SK-N-DZ (cell line): ENCODE results near the gene SPRYD7.
"Not testable (repeated sequence)": the region's sequence is repeated elsewhere in the genome, so short reads cannot be mapped to it uniquely, and the experiment has no call there.

Source experiments
- DNase-seq: peaks from one replicate; pipeline ENCODE4 v3.0.0-alpha.2; 2015; ENCODE audit warnings: low spot score

Gene SPRYD7

GRCh38 chr13:49933511-49933910 lies 2.6 kb downstream of the SPRYD7 start:
- no peak for DNase-seq

GRCh38 chr13:49932868-49933267 lies 3.3 kb downstream of the SPRYD7 start:
- DNase-seq, result no peak

DNA sequence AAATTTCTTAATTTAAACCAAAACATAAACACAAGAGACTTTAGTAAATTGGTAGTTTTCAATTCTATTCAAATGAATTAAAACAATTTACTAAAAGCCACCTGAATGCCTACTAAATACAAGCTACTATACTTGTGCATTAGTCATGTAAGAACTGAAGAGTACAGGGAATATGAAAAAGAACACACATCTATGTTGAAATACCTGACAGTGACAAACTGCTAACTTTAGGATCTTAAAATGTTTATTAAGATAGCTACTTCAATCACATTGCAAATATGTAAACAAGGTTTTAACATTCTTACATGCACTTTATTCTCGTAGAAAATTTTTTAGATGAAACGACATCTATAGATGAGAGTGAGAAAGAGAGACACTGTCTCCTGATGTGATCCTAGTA lies 4.1 kb downstream of the SPRYD7 start:
- DNase-seq, result no peak

DNA sequence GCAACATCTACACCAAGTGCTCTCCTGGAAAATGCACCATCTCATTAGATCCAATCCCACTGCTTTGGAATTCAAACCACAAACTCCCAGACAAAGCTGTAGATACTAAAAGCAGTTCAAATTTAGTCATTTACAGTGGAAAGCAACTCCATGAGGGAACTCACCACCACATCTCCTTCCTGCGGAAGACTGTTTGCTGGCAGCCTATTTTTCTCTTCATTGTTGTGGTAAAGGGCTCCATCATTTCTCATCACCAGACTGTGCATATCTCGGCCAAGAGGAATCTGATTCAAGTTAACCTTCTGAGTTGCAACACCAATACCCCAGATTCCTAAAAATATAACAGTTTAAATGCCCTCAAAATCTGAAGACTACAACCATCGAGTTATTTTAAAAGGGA lies 8.4 kb downstream of the SPRYD7 start:
- DNase-seq, result no peak

DNA sequence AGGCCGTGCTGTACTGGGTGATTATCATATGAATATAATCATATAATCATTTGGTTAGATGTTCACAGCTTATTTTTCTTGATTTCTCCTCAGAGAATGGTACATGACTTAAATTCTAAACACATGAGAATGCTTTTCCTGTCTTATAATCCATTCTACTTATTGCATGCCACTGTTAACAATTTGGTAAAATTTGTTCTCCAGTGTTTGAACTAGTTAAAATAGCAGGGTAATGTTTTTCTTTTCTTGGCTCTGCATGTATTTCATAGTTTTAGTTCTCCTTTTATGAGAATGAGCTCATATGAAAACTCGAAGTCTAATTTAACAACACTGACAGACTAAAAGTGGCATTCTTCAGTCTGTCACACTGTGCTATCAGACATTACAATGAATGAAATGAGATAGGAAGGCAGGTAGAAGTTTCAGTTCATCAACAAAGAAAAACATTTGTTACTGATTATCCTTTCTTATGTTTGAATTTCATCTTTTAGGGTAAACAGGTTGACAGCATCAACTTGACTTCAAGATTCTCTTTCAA lies 10.2 kb downstream of the SPRYD7 start:
- no peak for DNase-seq

DNA sequence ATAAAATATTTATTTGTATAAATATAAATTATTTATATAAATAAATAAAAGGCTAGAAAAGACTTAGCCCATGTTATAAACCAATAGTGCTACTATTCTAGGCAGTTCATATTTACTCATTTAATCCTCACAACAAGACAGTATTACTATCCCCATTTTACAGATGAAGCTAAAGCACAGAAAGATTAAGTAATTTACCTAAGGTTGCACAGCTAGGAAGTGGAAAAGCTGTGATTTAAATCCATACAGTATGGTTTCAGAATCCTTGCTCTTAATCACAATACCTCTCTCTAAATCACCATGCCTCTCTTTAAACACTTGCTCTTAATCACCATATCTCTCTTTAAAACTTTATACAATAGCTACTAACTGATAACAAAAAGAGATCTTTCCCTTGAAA lies 13.8 kb downstream of the SPRYD7 start:
- DNase-seq, result no peak

- DNase-seq, result not testable (repeated sequence)
Observed at GRCh38 chr13:49920969-49921368, 15.2 kb downstream of the SPRYD7 start.

DNA sequence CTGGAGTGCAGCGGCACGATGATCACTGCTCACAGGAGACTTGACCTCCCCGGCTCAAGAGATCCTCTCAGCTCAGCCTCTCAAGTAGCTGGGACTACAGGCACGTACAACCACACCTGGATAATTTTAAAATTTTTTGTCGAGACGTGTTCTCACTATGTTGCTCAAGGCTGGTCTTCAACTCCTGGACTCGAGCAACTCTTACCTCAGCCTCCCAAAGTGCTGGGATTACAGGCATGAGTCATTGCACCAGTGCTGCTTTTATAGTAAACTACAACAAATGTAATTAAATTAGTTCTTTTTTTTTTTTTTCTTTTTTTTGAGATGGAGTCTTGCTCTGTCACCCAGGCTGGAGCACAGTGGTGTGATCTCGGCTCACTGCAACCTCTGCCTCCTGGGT lies 18.0 kb downstream of the SPRYD7 start:
- not testable (repeated sequence) for DNase-seq

DNA sequence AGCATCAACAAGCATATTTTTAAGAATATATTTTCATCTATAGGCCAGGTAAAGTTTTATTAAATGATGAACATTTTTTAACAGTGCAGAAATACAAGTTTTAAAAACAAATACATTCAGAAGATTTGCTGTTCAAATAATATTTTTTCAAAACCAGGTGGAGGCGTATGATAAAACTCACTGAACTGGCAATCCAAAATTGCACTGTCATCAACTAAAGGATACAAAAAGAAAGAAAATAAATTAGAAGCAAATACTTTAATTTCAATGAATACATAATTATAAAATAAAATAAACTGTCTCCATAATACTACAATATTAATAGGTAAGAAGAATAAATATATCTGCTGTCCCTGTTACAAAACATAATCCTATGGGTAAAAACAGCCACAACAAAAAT lies 21.2 kb downstream of the SPRYD7 start:
- no peak for DNase-seq

DNA sequence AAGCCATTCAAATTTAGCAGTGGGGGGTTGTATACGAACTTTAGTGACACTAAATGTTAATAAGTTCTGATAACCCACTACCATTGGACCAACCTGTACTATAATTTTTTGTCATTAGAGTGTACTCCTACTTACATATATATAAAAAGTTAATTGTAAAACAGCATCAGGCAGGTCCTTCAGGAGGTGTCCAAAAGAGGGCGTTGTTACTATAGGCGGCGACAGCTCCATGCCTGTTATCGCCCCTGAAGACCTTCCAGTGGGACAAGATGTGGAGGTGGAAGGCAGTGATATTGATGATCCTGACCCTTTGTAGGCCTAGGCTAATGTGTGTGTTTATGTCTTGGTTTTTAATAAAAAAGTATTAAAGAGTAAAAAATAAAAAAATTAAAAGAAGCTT lies 27.5 kb downstream of the SPRYD7 start:
- no peak for DNase-seq

- no peak for DNase-seq
Observed at GRCh38 chr13:49904729-49905456, 31.2 kb downstream of the SPRYD7 start.

GRCh38 chr13:49898792-49899191 lies 37.3 kb downstream of the SPRYD7 start:
- DNase-seq, result no peak

DNA sequence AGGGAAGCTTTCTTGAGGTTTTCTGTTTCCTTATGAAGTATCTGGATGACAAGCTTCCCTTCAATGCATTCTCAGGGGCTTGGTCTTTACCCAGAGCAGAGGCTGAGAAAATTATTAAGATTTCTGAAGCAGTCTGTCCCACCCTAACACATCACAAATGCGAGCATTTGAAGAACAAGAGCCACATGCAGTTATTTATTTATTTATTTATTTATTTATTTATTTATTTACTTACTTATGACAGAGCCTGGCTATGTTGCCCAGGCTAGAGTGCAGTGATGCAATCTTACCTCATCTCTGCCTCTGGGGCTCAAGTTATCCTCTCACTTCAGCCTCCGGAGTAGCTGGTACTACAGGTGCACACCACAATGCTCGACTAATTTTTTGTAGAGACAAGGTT lies 38.4 kb downstream of the SPRYD7 start:
- no peak for DNase-seq

GRCh38 chr13:49895826-49896225 lies 40.3 kb downstream of the SPRYD7 start:
- no peak for DNase-seq

DNA sequence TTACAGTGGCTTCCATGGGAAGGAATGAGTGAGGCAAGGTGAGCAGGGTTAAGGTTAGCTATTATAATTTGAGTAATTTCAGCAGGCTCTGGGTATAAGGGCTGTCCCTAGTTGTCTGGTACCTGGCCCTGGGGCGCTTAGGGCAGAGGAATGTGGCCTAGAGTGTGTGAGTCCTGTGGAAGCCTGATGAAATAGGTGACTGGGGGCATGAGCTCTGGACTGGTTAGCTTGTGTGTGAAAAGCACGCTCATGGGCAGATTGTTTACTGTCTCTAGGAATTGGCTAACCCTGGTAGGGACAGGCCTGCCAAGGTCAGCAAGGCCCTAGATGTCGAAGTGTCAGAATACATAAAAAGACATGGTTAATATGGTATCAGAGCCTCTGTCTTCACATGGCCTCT lies 42.5 kb downstream of the SPRYD7 start:
- no peak for DNase-seq

DNA sequence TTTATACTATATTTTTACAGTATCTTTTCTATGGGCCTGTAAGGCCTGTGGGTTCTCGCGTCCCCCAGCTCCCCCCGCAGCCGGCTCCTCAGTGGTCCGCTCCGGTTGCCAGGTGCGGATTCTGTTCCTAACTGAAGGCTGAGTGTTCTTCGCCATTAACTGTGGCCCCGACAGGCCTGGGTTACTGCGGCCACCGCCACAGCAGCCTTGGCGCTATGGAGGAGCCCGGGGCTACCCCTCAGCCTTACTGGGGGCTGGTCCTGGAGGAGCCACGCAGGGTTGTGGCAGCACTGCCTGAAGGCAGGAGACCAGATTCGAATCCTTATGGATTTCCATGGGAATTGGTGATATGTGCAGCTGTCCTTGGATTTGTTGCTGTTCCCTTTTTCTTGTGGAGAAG lies 45.8 kb downstream of the SPRYD7 start:
- DNase-seq, result no peak

GRCh38 chr13:49878682-49879081 lies 57.5 kb downstream of the SPRYD7 start:
- DNase-seq, result no peak

GRCh38 chr13:49877629-49878218 lies 58.4 kb downstream of the SPRYD7 start:
- peak; percentile 24 for DNase-seq

DNA sequence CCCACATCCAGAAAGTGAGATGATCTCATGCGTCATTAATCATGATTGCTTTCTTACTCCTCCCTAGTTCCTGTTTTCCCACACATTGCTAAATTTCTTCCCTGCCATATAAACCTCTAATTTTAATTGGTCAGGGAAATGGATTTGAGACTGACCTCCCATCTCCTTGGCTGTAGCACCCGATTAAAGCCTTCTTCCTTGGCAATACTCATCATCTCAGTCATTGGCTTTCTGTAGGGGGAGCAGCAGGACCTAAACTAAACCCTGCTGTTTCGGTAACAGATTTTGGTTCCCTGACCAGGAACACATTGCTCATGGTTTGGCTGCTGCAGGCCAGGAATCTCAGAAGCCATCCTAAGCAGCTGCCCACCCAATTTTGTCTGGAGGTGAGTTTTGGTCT lies 61.7 kb downstream of the SPRYD7 start:
- no peak for DNase-seq

DNA sequence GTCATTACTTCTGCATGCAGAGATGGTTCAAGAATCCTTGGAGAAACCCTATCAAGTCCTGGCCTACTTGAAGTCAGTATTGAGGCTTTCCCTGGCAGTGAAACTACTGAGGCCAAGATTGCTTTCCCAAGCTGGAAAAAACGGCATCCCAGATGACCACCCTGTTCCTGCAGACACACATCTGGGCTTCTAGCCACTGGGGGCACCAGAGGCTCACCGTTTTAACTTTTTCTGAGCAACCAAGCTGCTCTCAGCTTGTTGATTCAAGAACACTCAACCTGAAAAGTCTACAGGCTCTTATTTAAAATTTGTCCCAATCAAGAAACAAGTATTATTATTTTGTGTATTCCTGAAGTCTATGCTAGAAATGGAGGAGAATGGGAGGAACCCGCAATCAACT lies 66.6 kb downstream of the SPRYD7 start:
- DNase-seq, result peak; percentile 30

GRCh38 chr13:49867834-49868233 lies 68.3 kb downstream of the SPRYD7 start:
- DNase-seq, result no peak

- no peak for DNase-seq
Observed at GRCh38 chr13:49865218-49865617, 70.9 kb downstream of the SPRYD7 start.

DNA sequence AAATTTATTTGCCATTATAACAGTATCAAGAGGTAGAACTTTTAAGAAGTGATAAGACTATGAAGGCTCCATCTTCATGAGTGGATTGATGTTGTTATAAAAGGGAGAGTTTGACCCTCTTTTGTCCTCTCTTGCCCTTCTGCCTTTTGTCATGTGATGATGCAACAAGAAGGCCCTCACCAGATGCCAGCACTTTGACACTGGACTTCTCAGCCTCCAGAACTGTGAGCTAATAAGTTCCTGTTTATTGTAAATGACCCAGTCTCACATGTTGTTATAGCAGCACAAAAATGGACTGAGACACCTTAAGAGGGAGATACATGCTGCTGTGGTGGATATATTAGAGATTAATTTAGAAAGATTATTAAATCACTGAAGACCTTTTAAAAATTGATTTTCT lies 71.6 kb downstream of the SPRYD7 start:
- DNase-seq, result no peak
